PC-9 (cell line): ENCODE results near the gene OOSP4A. TPM values are rescaled to one million over a fixed set of nuclear protein-coding genes. Genes with fewer than 3 reads are reported as not detected.

ENCODE experiments used
- BruUV-seq: library from RNA; stranded (reverse); fragments of 400-500 nt; replicated peaks from 2 replicates; lab custom pipeline; 2021; lab: Mats Ljungman, UMichigan
- CTCF ChIA-PET: fragments of 300-600 bp; sonication (Branson Sonifier 250); formaldehyde crosslinking; loops from one replicate; lab custom pipeline; 2022; ENCODE audit warnings: antibody characterized with exemption; lab: Charles Lee
- POLR2A ChIA-PET: fragments of 300-600 bp; sonication (Branson Sonifier 250); formaldehyde crosslinking; loops from one replicate; lab custom pipeline; 2022; ENCODE audit warnings: antibody characterized with exemption; ENCODE audit not compliant: unreplicated experiment; lab: Charles Lee
- DNase-seq, 2 experiments: peaks; one replicate each; pipeline versions ENCODE4 v3.0.0 to v3.0.0-alpha.2; 2015 to 2022; ENCODE audit warnings: mixed read lengths in 1 of 2
- H2AFZ ChIP-seq: fragments of 200-600 bp; sonication (generic); 2 replicates; pipeline ENCODE4 v1.8.1; 2017; ENCODE audit warnings: antibody characterized with exemption
- H3F3A ChIP-seq: fragments of 200-600 bp; sonication (generic); 2 replicates; pipeline ENCODE4 v1.8.1; 2017; ENCODE audit warnings: antibody characterized with exemption, mild to moderate bottlenecking, low read depth; ENCODE audit not compliant: insufficient read depth
- H3K27ac ChIP-seq: fragments of 200-600 bp; sonication (generic); 2 replicates; pipeline ENCODE4 v1.6.1; 2016; ENCODE audit warnings: mixed run types
- H3K27me3 ChIP-seq: fragments of 200-600 bp; sonication (generic); 2 replicates; pipeline ENCODE4 v1.6.1; 2016; ENCODE audit warnings: low read depth, mixed run types; ENCODE audit not compliant: insufficient read depth
- H3K36me3 ChIP-seq: fragments of 200-600 bp; sonication (generic); 2 replicates; pipeline ENCODE4 v1.6.1; 2016; ENCODE audit warnings: low read depth, mixed run types
- H3K4me1 ChIP-seq: fragments of 200-600 bp; sonication (generic); replicated peaks from 2 replicates; pipeline ENCODE4 v1.6.1; 2016; ENCODE audit warnings: mixed run types; ENCODE audit not compliant: insufficient read depth
- H3K4me2 ChIP-seq: fragments of 200-600 bp; sonication (generic); 2 replicates; pipeline ENCODE4 v1.6.1; 2017; ENCODE audit warnings: mixed run types
- H3K4me3 ChIP-seq: fragments of 200-600 bp; sonication (generic); 2 replicates; pipeline ENCODE4 v1.6.1; 2016; ENCODE audit warnings: mixed run types
- H3K79me2 ChIP-seq: fragments of 200-600 bp; sonication (generic); 2 replicates; pipeline ENCODE4 v1.6.1; 2017; ENCODE audit warnings: low read depth, mixed run types
- H3K9me2 ChIP-seq: fragments of 200-600 bp; sonication (generic); 2 replicates; pipeline ENCODE4 v1.8.1; 2017; ENCODE audit warnings: mild to moderate bottlenecking; ENCODE audit not compliant: insufficient read depth
- H3K9me3 ChIP-seq: fragments of 200-600 bp; sonication (generic); 2 replicates; pipeline ENCODE4 v1.8.1; 2016; ENCODE audit warnings: low read depth; ENCODE audit not compliant: insufficient read depth
- H4K20me1 ChIP-seq: fragments of 200-600 bp; sonication (generic); 2 replicates; pipeline ENCODE4 v1.8.1; 2017; ENCODE audit not compliant: insufficient read depth
- EZH2 ChIP-seq: fragments of 200-600 bp; sonication (generic); IDR thresholded peaks from 2 replicates; pipeline ENCODE4 v1.8.0; 2017; ENCODE audit warnings: antibody characterized with exemption, low read depth
- intact Hi-C: fragments of 100-400 bp; cut with micrococcal nuclease; formaldehyde crosslinking; loops from one replicate; pipeline ENCODE4 v1.10.0; 2022; ENCODE audit not compliant: unreplicated experiment
- total RNA-seq: library from RNA; stranded (reverse); gene quantifications from 2 replicates; pipeline ENCODE4 v1.2.3, GENCODE V29; 2021
- TF ChIP-seq, protein P1 (sequence below): fragments of 200-600 bp; sonication (generic); conservative IDR thresholded peaks from 2 replicates; pipeline ENCODE4 v1.6.1; 2017; ENCODE audit warnings: mixed run types, antibody characterized with exemption, mild to moderate bottlenecking, moderate library complexity

Gene OOSP4A
- total RNA-seq, 1 experiment from 2014 or later: not detected

DNA sequence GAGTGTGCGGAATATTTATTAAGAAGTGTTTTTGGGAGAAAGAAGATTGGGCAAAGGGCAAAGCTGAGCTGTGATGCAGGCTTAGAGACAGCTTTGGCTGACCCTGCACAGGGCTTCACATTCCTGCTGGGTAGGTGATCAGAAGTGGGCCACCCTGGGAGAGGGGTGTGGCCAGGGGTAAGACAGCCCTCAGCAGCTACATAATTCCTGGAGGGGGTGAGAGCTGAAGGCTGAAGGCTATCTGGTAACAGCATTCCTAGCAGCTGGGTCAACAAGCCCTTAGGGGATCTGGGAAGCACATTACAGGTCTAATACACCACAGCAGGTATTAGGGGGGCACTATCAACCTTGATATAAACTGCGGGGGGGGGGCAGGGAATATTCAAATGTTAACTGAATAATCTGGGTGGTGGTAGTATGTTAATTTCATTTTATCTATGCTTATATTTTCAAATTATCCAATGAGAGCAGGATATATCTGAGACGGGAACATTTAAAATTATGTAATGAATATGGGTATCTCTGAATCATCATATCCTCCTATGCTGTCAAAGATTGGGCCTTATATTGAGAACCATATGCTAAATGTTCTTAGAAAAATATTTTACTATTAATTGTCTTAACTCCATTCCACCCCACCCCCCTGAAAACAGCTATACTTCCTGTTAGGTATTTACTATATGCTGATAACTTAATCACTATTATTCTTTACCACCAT is 19.7 kb upstream of the OOSP4A start:
- Histone ChIP-seq H3K27me3 (peaks cover 30% of the 10 kb centered on the region; the same call in 1 of the 2 replicates), H4K20me1 (no peaks in the 10 kb centered on the region), H3K27ac (no peak overlapping the region), H3K79me2 (no peaks in the 10 kb centered on the region), H2AFZ (no peak overlapping the region), H3K36me3 (no peaks in the 10 kb centered on the region), H3K4me3 (no peak overlapping the region), H3K9me3 (no peaks in the 10 kb centered on the region), H3F3A (no peaks in the 10 kb centered on the region), H3K4me2 (no peak overlapping the region), H3K4me1 (no peaks in the 10 kb centered on the region), H3K9me2 (no peaks in the 10 kb centered on the region)
- BruUV-seq: no TSS peak
- no peak for DNase-seq
- intact Hi-C loops: no loop called here
- POLR2A ChIA-PET: interaction anchor here (0.7 kb wide), 1 partner anchor 56 kb away, joined by 8 read pairs; no protein-coding TSS in a partner anchor
- TF ChIP-seq, protein P1, sequence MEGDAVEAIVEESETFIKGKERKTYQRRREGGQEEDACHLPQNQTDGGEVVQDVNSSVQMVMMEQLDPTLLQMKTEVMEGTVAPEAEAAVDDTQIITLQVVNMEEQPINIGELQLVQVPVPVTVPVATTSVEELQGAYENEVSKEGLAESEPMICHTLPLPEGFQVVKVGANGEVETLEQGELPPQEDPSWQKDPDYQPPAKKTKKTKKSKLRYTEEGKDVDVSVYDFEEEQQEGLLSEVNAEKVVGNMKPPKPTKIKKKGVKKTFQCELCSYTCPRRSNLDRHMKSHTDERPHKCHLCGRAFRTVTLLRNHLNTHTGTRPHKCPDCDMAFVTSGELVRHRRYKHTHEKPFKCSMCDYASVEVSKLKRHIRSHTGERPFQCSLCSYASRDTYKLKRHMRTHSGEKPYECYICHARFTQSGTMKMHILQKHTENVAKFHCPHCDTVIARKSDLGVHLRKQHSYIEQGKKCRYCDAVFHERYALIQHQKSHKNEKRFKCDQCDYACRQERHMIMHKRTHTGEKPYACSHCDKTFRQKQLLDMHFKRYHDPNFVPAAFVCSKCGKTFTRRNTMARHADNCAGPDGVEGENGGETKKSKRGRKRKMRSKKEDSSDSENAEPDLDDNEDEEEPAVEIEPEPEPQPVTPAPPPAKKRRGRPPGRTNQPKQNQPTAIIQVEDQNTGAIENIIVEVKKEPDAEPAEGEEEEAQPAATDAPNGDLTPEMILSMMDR: no peak
- no peak for TF ChIP-seq EZH2
- CTCF ChIA-PET: no interaction called here

GRCh38 chr11:59944720-59945119 is 19.1 kb upstream of the OOSP4A start:
- H3K4me2 ChIP-seq: no peak overlapping the region
- H3F3A ChIP-seq: no peaks in the 10 kb centered on the region
- H4K20me1 ChIP-seq: no peaks in the 10 kb centered on the region
- H3K36me3 ChIP-seq: no peaks in the 10 kb centered on the region
- H3K27me3 ChIP-seq: peaks cover 28% of the 10 kb centered on the region; the same call in 1 of the 2 replicates
- H2AFZ ChIP-seq: no peak overlapping the region
- no peak overlapping the region for H3K27ac ChIP-seq
- DNase-seq: no peak
- H3K9me2 ChIP-seq: no peaks in the 10 kb centered on the region
- no peaks in the 10 kb centered on the region for H3K9me3 ChIP-seq
- no peak overlapping the region for H3K4me3 ChIP-seq
- TF ChIP-seq, protein P1: no peak
- TF ChIP-seq EZH2: no peak
- CTCF ChIA-PET: no interaction called here
- H3K4me1 ChIP-seq: no peaks in the 10 kb centered on the region
- BruUV-seq: no TSS peak
- intact Hi-C loops: no loop called here
- H3K79me2 ChIP-seq: no peaks in the 10 kb centered on the region
- POLR2A ChIA-PET: interaction anchor here (0.7 kb wide), 1 partner anchor 55 kb away, joined by 8 read pairs; no protein-coding TSS in a partner anchor

GRCh38 chr11:59953463-59954218 is 10.2 kb upstream of the OOSP4A start:
- Histone ChIP-seq H3K4me1 (no peaks in the 10 kb centered on the region), H3F3A (no peaks in the 10 kb centered on the region), H3K79me2 (no peaks in the 10 kb centered on the region), H4K20me1 (no peaks in the 10 kb centered on the region), H3K36me3 (no peaks in the 10 kb centered on the region), H3K4me3 (no peak overlapping the region), H2AFZ (no peak overlapping the region), H3K27ac (no peak overlapping the region), H3K9me2 (no peaks in the 10 kb centered on the region), H3K9me3 (0 out of 2 replicates have a peak, but pooled peaks cover 4% of the 10 kb centered on the region), H3K4me2 (no peak overlapping the region), H3K27me3 (peaks cover 14% of the 10 kb centered on the region)
- intact Hi-C loops: no loop called here
- CTCF ChIA-PET: no interaction called here
- POLR2A ChIA-PET: no interaction called here
- no peak for DNase-seq
- no TSS peak for BruUV-seq
- no peak for TF ChIP-seq EZH2
- TF ChIP-seq, protein P1: no peak
